GM06990 (cell line): ENCODE data around the gene SELENOF.
"Not testable (repeated sequence)": the region's sequence is repeated elsewhere in the genome, so short reads cannot be mapped to it uniquely, and the experiment has no call there.

Experiments used
- DNase-seq: peaks from one replicate; pipeline ENCODE4 v3.0.0-alpha.2; 2011; ENCODE audit not compliant: insufficient read length; ENCODE audit errors: extremely low read depth
- H3K27me3 ChIP-seq: replicated peaks from 2 replicates; pipeline ENCODE4 v1.6.0; 2011; ENCODE audit warnings: low read length; ENCODE audit not compliant: control insufficient read depth, insufficient read depth
- H3K36me3 ChIP-seq: 2 replicates; pipeline ENCODE4 v1.5.1; 2011; ENCODE audit warnings: low read length; ENCODE audit not compliant: control insufficient read depth, insufficient read depth
- H3K4me3 ChIP-seq: replicated peaks from 2 replicates; pipeline ENCODE4 v1.5.1; 2011; ENCODE audit warnings: low read depth, mild to moderate bottlenecking, control low read depth, low read length
- CTCF ChIP-seq: IDR thresholded peaks from 2 replicates; pipeline ENCODE4 v1.5.1; 2011; ENCODE audit warnings: low read length, control low read depth, mild to moderate bottlenecking, inconsistent platforms; ENCODE audit not compliant: insufficient read depth, poor library complexity, severe bottlenecking

SELENOF gene

GRCh38 chr1:86906419-86906818 lies 7.5 kb downstream of the SELENOF start:
- no peak overlapping the region for H3K4me3 ChIP-seq
- no peaks in the 10 kb centered on the region for H3K27me3 ChIP-seq
- H3K36me3 ChIP-seq, result peaks cover 3% of the 10 kb centered on the region
- DNase-seq, result no peak
- no peak for TF ChIP-seq CTCF

GRCh38 chr1:86905875-86906274 lies 8.1 kb downstream of the SELENOF start:
- no peak for TF ChIP-seq CTCF
- H3K27me3 ChIP-seq, result no peaks in the 10 kb centered on the region
- no peak for DNase-seq
- no peak overlapping the region for H3K4me3 ChIP-seq
- H3K36me3 ChIP-seq, result peaks cover 3% of the 10 kb centered on the region

GRCh38 chr1:86899401-86899800 lies 14.5 kb downstream of the SELENOF start:
- not testable (repeated sequence) for H3K4me3 ChIP-seq, DNase-seq, H3K36me3 ChIP-seq, H3K27me3 ChIP-seq

- H3K36me3 ChIP-seq, result no peaks in the 10 kb centered on the region
- DNase-seq, result no peak
- TF ChIP-seq CTCF, result no peak
Measured at GRCh38 chr1:86888327-86888726, 25.6 kb downstream of the SELENOF start.

GRCh38 chr1:86887479-86888162 lies 26.3 kb downstream of the SELENOF start:
- peak; percentile 18 for DNase-seq
- Histone ChIP-seq H3K27me3 (no peaks in the 10 kb centered on the region), H3K4me3 (no peak overlapping the region), H3K36me3 (no peaks in the 10 kb centered on the region)
- no peak for TF ChIP-seq CTCF

More at GRCh38 chr1:86888327-86888726, 25.6 kb downstream of the SELENOF start:
- Histone ChIP-seq H3K4me3 (no peak overlapping the region), H3K27me3 (no peaks in the 10 kb centered on the region)

GRCh38 chr1:86875722-86876121 lies 38.2 kb downstream of the SELENOF start:
- H3K4me3 ChIP-seq, result no peak overlapping the region
- H3K36me3 ChIP-seq, result no peaks in the 10 kb centered on the region
- no peaks in the 10 kb centered on the region for H3K27me3 ChIP-seq
- no peak for TF ChIP-seq CTCF
- DNase-seq, result no peak
